Transverse colon (tissue), 4 donors: Measurements from ENCODE around the gene ACADM.

Experiments used
- EP300 ChIP-seq: sonication (generic); formaldehyde crosslinking; IDR thresholded peaks from one replicate; pipeline ENCODE4 v1.6.1; 2017; ENCODE audit warnings: antibody characterized with exemption, low read depth
- POLR2A ChIP-seq: fragments of 450-650 bp; IDR thresholded peaks from one replicate; pipeline ENCODE4 v1.6.1; 2016; ENCODE audit warnings: antibody characterized with exemption, mild to moderate bottlenecking, moderate library complexity
- POLR2AphosphoS5 ChIP-seq, 3 donors: sonication (generic); formaldehyde crosslinking; IDR thresholded peaks; one replicate each; pipeline ENCODE4 v1.6.1; 2016; ENCODE audit warnings: antibody characterized with exemption in 3 of 3
- TF ChIP-seq, protein P1 (sequence below), 5 experiments: fragments of 200-600 bp in 3 of 5; fragments of 450-650 bp in 2 of 5; sonication (generic) in 3 of 5; IDR thresholded peaks; 1 replicate in 2 of 5; 2 replicates in 3 of 5; pipeline ENCODE4 v1.5.1; 2016 to 2017; ENCODE audit warnings: antibody characterized with exemption in 5 of 5, inconsistent platforms in 3 of 5, mild to moderate bottlenecking in 2 of 5, moderate library complexity in 1 of 5

DNA sequence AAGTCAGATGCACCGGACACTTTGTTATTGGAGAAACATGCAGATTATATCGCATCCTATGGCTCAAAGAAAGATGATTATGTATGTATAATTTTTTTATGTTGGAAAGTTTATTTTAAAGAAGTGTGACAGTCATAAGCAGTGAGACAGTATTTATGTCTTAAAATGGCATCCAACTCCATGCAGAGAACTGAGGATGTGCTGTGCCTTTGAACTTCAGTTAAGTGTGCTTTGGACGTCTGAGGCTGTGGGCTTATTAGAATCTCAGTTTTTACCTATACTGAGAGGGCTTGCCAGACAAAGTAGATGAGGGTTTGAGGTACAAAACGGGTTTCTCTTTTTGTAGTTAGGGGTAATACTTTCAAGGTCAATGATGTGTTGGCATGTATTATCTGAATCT, 63.0 kb downstream of the ACADM start:
- TF ChIP-seq EP300: no peak
- TF ChIP-seq, protein P1, sequence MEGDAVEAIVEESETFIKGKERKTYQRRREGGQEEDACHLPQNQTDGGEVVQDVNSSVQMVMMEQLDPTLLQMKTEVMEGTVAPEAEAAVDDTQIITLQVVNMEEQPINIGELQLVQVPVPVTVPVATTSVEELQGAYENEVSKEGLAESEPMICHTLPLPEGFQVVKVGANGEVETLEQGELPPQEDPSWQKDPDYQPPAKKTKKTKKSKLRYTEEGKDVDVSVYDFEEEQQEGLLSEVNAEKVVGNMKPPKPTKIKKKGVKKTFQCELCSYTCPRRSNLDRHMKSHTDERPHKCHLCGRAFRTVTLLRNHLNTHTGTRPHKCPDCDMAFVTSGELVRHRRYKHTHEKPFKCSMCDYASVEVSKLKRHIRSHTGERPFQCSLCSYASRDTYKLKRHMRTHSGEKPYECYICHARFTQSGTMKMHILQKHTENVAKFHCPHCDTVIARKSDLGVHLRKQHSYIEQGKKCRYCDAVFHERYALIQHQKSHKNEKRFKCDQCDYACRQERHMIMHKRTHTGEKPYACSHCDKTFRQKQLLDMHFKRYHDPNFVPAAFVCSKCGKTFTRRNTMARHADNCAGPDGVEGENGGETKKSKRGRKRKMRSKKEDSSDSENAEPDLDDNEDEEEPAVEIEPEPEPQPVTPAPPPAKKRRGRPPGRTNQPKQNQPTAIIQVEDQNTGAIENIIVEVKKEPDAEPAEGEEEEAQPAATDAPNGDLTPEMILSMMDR (IDR thresholded peaks at IDR 0.05): no peak
- no peak for TF ChIP-seq POLR2A
- no peak for TF ChIP-seq POLR2AphosphoS5 (IDR thresholded peaks at IDR 0.05)
